WTC11 (cell line): ENCODE results near the gene STK38L. TPM values are rescaled to one million over a fixed set of nuclear protein-coding genes. Genes with fewer than 3 reads are reported as not detected.

Experiments used
- ATAC-seq: fragments of 200-7000 bp; cut with Tn5 transposase; 2 replicates; pipeline ENCODE4 v1.10.0; 2021; ENCODE audit warnings: mild to moderate bottlenecking, moderate library complexity
- CTCF ChIA-PET: fragments of 300-600 bp; sonication (Branson Sonifier 250); formaldehyde crosslinking; loops from one replicate; lab custom pipeline; 2021; ENCODE audit warnings: antibody characterized with exemption; lab: Charles Lee
- POLR2A ChIA-PET: fragments of 350-600 bp; sonication (Branson Sonifier 250); formaldehyde crosslinking; loops from one replicate; lab custom pipeline; 2021; ENCODE audit warnings: antibody characterized with exemption; lab: Charles Lee
- DNase-seq: peaks from one replicate; pipeline ENCODE4 v3.0.0; 2021; ENCODE audit warnings: low spot score
- H3K27ac Mint-ChIP-seq: 2 replicates; pipeline ENCODE4 v1.8.0; 2021; ENCODE audit warnings: mixed read lengths
- H3K27me3 Mint-ChIP-seq: 2 replicates; pipeline ENCODE4 v1.8.0; 2021; ENCODE audit warnings: low read depth, mild to moderate bottlenecking, moderate library complexity, mixed read lengths
- H3K36me3 Mint-ChIP-seq: 2 replicates; pipeline ENCODE4 v1.8.0; 2021; ENCODE audit warnings: mixed read lengths
- H3K4me1 Mint-ChIP-seq: 2 replicates; pipeline ENCODE4 v1.8.0; 2022; ENCODE audit warnings: mixed read lengths
- H3K4me3 Mint-ChIP-seq: 2 replicates; pipeline ENCODE4 v1.8.0; 2021; ENCODE audit warnings: mild to moderate bottlenecking, moderate library complexity, mixed read lengths
- H3K9me3 Mint-ChIP-seq: 2 replicates; pipeline ENCODE4 v1.8.0; 2021; ENCODE audit warnings: mixed read lengths
- CBFB ChIP-seq: sonication (generic); formaldehyde crosslinking; IDR thresholded peaks from 2 replicates; pipeline ENCODE4 v1.8.1; 2022; ENCODE audit warnings: mild to moderate bottlenecking, low read depth, missing genetic modification reagents
- ESRRA ChIP-seq: sonication (generic); formaldehyde crosslinking; IDR thresholded peaks from 2 replicates; pipeline ENCODE4 v1.8.1; 2022; ENCODE audit warnings: mild to moderate bottlenecking, missing genetic modification reagents, borderline replicate concordance
- ETV6 ChIP-seq: sonication (generic); formaldehyde crosslinking; IDR thresholded peaks from 2 replicates; pipeline ENCODE4 v1.8.1; 2022; ENCODE audit warnings: mild to moderate bottlenecking, missing genetic modification reagents
- HMGA2 ChIP-seq: fragments of 250-450 bp; sonication (Bioruptor Pico); IDR thresholded peaks from 2 replicates; pipeline ENCODE4 v1.4.0; 2021; ENCODE audit warnings: mild to moderate bottlenecking, moderate library complexity
- IRF2 ChIP-seq: sonication (generic); formaldehyde crosslinking; IDR thresholded peaks from 2 replicates; pipeline ENCODE4 v1.8.0; 2022; ENCODE audit warnings: low read depth, missing genetic modification reagents, borderline replicate concordance
- JAZF1 ChIP-seq: fragments of 250-450 bp; sonication (Bioruptor Pico); IDR thresholded peaks from 2 replicates; pipeline ENCODE4 v1.9.0; 2021; ENCODE audit warnings: moderate library complexity, mild to moderate bottlenecking, inconsistent platforms
- NFATC4 ChIP-seq: fragments of 250-450 bp; sonication (Bioruptor Pico); IDR thresholded peaks from 2 replicates; pipeline ENCODE4 v1.9.0; 2021; ENCODE audit warnings: mild to moderate bottlenecking
- NR1H2 ChIP-seq: sonication (generic); formaldehyde crosslinking; IDR thresholded peaks from 2 replicates; pipeline ENCODE4 v1.9.0; 2021; ENCODE audit warnings: mild to moderate bottlenecking, moderate library complexity, missing genetic modification reagents
- OVOL2 ChIP-seq: fragments of 250-450 bp; sonication (Bioruptor Pico); IDR thresholded peaks from 2 replicates; pipeline ENCODE4 v1.9.0; 2021; ENCODE audit warnings: mild to moderate bottlenecking, borderline replicate concordance
- PRRX2 ChIP-seq: fragments of 250-450 bp; sonication (Bioruptor Pico); IDR thresholded peaks from 2 replicates; pipeline ENCODE4 v1.8.0; 2021; ENCODE audit warnings: mild to moderate bottlenecking
- SMAD3 ChIP-seq: sonication (generic); formaldehyde crosslinking; IDR thresholded peaks from 2 replicates; pipeline ENCODE4 v1.8.0; 2022; ENCODE audit warnings: missing genetic modification reagents, mild to moderate bottlenecking, borderline replicate concordance
- SMAD4 ChIP-seq: sonication (generic); formaldehyde crosslinking; IDR thresholded peaks from 2 replicates; pipeline ENCODE4 v1.8.0; 2022; ENCODE audit warnings: mild to moderate bottlenecking, missing genetic modification reagents
- SOX15 ChIP-seq: fragments of 250-450 bp; sonication (Bioruptor Pico); IDR thresholded peaks from 2 replicates; pipeline ENCODE4 v1.9.0; 2021; ENCODE audit warnings: mild to moderate bottlenecking
- TEAD4 ChIP-seq: sonication (generic); formaldehyde crosslinking; IDR thresholded peaks from 2 replicates; pipeline ENCODE4 v1.8.0; 2022; ENCODE audit warnings: mild to moderate bottlenecking, missing genetic modification reagents
- ZBTB21 ChIP-seq: sonication (generic); formaldehyde crosslinking; IDR thresholded peaks from 2 replicates; pipeline ENCODE4 v1.8.1; 2023; ENCODE audit warnings: mild to moderate bottlenecking, missing genetic modification reagents, borderline replicate concordance
- ZNF232 ChIP-seq: sonication (generic); formaldehyde crosslinking; IDR thresholded peaks from 2 replicates; pipeline ENCODE4 v1.8.0; 2022; ENCODE audit warnings: mild to moderate bottlenecking, missing genetic modification reagents
- ZNF263 ChIP-seq: sonication (generic); formaldehyde crosslinking; IDR thresholded peaks from 2 replicates; pipeline ENCODE4 v1.8.1; 2022; ENCODE audit warnings: low read depth, mild to moderate bottlenecking, moderate library complexity, missing genetic modification reagents
- ZNF396 ChIP-seq: fragments of 250-450 bp; sonication (Bioruptor Pico); IDR thresholded peaks from 2 replicates; pipeline ENCODE4 v1.8.0; 2021; ENCODE audit warnings: mild to moderate bottlenecking, moderate library complexity, borderline replicate concordance
- ZNF423 ChIP-seq: fragments of 250-450 bp; sonication (Bioruptor Pico); IDR thresholded peaks from 2 replicates; pipeline ENCODE4 v2.1.2; 2022; ENCODE audit warnings: mild to moderate bottlenecking, moderate library complexity
- ZNF671 ChIP-seq: fragments of 250-450 bp; sonication (Bioruptor Pico); IDR thresholded peaks from 2 replicates; pipeline ENCODE4 v1.8.0; 2021; ENCODE audit warnings: mild to moderate bottlenecking
- total RNA-seq: library from RNA; stranded (reverse); gene quantifications from 3 replicates; pipeline ENCODE4 v1.2.3, GENCODE V29; 2021
- TF ChIP-seq, protein P1 (sequence below): sonication (generic); formaldehyde crosslinking; conservative IDR thresholded peaks from 2 replicates; pipeline ENCODE4 v1.8.1; 2023; ENCODE audit warnings: mild to moderate bottlenecking, low read depth, missing genetic modification reagents, moderate library complexity
- TF ChIP-seq, protein P2 (sequence below): sonication (generic); formaldehyde crosslinking; conservative IDR thresholded peaks from 2 replicates; pipeline ENCODE4 v1.8.1; 2022; ENCODE audit warnings: mild to moderate bottlenecking, missing genetic modification reagents
- TF ChIP-seq, protein P3 (sequence below): sonication (generic); formaldehyde crosslinking; IDR thresholded peaks from 2 replicates; pipeline ENCODE4 v1.8.0; 2023; ENCODE audit warnings: mild to moderate bottlenecking, missing genetic modification reagents

STK38L gene
- total RNA-seq, 1 experiment from 2014 or later, result 47.2 TPM

DNA sequence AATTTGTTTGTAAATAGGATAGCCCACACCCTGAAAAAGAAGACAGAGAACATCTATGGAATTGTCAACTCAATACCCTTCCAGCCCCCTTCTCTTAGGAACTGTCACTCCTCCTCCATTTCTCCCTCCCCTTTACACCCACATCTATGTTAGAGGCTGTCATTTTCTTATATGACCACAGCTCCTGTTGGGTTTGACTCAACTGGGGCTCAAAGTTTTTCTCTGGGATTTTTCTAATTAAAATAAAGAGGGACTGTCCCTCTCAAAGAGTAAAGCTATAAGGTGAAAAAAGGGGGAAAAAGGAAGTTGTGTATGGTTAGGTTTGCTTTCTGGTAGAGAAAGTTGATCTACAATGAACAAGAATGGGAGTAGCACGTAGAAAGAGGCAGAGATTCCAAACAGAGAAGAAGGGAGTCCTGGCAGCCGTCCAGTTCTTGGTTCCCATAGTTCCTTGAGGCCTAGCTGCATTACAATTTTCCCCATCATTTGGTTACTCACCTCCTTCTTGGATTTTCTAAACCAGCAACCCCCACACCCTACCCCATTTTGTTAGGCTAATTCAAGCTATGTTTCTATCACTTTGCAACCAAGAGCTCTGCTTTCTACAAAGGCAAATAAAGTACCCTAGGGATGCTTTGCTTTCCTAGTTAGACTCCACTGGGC lies 44.3 kb upstream of the STK38L start:
- CTCF ChIA-PET, result no interaction called here
- H3K36me3 Mint-ChIP-seq, result no peaks in the 10 kb centered on the region
- H3K27me3 Mint-ChIP-seq, result peaks cover 2% of the 10 kb centered on the region; the same call in 1 of the 2 replicates
- TF ChIP-seq ZNF232 (CRISPR knock-in tag) (no peak), CBFB (CRISPR knock-in tag) (no peak), TEAD4 (CRISPR knock-in tag) (no peak), SOX15 (no peak), ZNF423 (CRISPR knock-in tag) (no peak), ZNF671 (no peak)
- TF ChIP-seq, protein P1, sequence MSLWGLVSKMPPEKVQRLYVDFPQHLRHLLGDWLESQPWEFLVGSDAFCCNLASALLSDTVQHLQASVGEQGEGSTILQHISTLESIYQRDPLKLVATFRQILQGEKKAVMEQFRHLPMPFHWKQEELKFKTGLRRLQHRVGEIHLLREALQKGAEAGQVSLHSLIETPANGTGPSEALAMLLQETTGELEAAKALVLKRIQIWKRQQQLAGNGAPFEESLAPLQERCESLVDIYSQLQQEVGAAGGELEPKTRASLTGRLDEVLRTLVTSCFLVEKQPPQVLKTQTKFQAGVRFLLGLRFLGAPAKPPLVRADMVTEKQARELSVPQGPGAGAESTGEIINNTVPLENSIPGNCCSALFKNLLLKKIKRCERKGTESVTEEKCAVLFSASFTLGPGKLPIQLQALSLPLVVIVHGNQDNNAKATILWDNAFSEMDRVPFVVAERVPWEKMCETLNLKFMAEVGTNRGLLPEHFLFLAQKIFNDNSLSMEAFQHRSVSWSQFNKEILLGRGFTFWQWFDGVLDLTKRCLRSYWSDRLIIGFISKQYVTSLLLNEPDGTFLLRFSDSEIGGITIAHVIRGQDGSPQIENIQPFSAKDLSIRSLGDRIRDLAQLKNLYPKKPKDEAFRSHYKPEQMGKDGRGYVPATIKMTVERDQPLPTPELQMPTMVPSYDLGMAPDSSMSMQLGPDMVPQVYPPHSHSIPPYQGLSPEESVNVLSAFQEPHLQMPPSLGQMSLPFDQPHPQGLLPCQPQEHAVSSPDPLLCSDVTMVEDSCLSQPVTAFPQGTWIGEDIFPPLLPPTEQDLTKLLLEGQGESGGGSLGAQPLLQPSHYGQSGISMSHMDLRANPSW (CRISPR knock-in tag), result no peak
- TF ChIP-seq, protein P2, sequence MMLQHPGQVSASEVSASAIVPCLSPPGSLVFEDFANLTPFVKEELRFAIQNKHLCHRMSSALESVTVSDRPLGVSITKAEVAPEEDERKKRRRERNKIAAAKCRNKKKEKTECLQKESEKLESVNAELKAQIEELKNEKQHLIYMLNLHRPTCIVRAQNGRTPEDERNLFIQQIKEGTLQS (CRISPR knock-in tag), result no peak
- TF ChIP-seq, protein P3, sequence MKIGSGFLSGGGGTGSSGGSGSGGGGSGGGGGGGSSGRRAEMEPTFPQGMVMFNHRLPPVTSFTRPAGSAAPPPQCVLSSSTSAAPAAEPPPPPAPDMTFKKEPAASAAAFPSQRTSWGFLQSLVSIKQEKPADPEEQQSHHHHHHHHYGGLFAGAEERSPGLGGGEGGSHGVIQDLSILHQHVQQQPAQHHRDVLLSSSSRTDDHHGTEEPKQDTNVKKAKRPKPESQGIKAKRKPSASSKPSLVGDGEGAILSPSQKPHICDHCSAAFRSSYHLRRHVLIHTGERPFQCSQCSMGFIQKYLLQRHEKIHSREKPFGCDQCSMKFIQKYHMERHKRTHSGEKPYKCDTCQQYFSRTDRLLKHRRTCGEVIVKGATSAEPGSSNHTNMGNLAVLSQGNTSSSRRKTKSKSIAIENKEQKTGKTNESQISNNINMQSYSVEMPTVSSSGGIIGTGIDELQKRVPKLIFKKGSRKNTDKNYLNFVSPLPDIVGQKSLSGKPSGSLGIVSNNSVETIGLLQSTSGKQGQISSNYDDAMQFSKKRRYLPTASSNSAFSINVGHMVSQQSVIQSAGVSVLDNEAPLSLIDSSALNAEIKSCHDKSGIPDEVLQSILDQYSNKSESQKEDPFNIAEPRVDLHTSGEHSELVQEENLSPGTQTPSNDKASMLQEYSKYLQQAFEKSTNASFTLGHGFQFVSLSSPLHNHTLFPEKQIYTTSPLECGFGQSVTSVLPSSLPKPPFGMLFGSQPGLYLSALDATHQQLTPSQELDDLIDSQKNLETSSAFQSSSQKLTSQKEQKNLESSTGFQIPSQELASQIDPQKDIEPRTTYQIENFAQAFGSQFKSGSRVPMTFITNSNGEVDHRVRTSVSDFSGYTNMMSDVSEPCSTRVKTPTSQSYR (CRISPR knock-in tag), result no peak
- TF ChIP-seq, all 79 proteins: peak for 0
- no peak overlapping the region for H3K27ac Mint-ChIP-seq
- peaks cover 9% of the 10 kb centered on the region for H3K4me1 Mint-ChIP-seq
- DNase-seq (no peak), ATAC-seq (no peak)
- POLR2A ChIA-PET, result no interaction called here
- no peaks in the 10 kb centered on the region for H3K9me3 Mint-ChIP-seq
- H3K4me3 Mint-ChIP-seq, result no peak overlapping the region

DNA sequence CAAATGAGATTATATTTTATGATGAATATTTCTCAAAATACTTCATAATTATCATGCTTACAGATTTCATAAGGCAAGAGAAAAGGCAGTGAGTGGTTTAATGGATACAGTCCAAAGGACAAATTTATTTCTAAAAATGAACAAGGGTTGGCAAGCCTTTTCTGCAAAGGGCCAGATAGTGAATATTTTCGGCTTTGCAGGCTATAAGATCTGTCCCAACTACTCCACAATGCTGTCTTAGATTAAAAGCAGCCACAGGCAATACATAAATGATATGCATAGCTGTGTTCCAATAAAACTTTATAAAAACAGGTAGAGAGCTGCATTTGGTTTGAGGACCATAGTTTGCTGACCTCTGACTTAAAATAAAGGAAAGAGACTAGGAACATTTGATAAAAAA lies 42.9 kb upstream of the STK38L start:
- Mint-ChIP-seq H3K27ac (no peak overlapping the region), H3K4me1 (peaks cover 9% of the 10 kb centered on the region), H3K4me3 (no peak overlapping the region), H3K36me3 (no peaks in the 10 kb centered on the region), H3K27me3 (peaks cover 2% of the 10 kb centered on the region; the same call in 1 of the 2 replicates), H3K9me3 (no peaks in the 10 kb centered on the region)
- CTCF ChIA-PET, result no interaction called here
- ATAC-seq (no peak), DNase-seq (no peak)
- POLR2A ChIA-PET, result no interaction called here
- TF ChIP-seq PRRX2 (no peak), ZBTB21 (CRISPR knock-in tag) (no peak), ZNF671 (no peak), ESRRA (CRISPR knock-in tag) (no peak), IRF2 (CRISPR knock-in tag) (no peak), OVOL2 (CRISPR knock-in tag) (no peak), ETV6 (CRISPR knock-in tag) (no peak), ZNF396 (CRISPR knock-in tag) (no peak), NR1H2 (CRISPR knock-in tag) (no peak), HMGA2 (CRISPR knock-in tag) (no peak), SMAD4 (no peak), ZNF263 (CRISPR knock-in tag) (no peak), NFATC4 (CRISPR knock-in tag) (no peak), JAZF1 (no peak), SMAD3 (CRISPR knock-in tag) (no peak)
